ENCODE measurements around the gene ZGLP1. TPM values are rescaled to one million over a fixed set of nuclear protein-coding genes. Genes with fewer than 3 reads are reported as not detected.

Gene ZGLP1
- total and polyA plus RNA-seq, 2 of the 13 experiments (the other 11 are each of a cell fraction or from before 2014, with no cell fraction given): 2.4 to 3.0 TPM

DNA sequence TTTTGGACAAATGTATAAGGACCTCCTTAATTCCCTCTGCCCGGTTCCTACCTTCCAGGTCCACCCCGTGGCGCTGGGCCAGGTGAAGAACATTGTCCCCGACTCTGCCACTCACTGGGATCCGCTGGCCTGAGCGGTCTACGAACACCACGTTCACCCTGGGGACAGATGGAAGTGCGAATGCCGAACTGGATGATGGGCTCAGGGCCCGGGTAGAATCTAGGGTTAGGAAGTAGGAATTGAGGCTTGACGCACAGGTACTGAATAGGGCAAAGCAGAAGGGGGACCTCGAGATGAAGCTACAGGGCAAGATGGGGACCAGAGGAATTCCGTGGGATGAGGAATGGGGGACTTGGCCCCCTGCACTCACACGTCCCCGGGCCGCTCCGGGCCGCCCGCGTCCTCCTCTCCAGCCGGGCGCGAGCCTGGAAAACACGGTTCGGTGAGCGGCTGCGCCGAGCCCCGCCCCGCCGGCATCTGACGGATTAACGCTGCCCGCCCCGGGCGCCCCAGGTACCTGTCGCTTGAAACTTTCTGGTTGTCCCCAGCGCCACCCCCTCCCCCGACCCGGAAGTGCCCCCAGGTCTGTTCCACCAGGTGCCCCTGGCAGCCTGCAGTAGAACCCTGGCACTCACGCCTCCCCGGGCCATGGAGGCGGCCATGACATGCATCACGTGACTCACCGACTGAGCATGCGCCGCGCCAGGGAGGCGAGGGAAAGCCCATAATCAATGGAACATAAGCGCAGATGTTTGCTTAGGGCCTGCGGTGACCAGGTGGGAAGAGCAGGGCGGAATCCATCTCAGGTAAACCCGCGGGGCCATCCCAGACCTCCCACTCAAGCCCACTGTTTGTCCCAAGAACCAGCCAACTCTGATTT lies 6.0 kb upstream of the ZGLP1 start, which contains the start of gene FDX2 (continued):
- TF ChIP-seq, protein P1, sequence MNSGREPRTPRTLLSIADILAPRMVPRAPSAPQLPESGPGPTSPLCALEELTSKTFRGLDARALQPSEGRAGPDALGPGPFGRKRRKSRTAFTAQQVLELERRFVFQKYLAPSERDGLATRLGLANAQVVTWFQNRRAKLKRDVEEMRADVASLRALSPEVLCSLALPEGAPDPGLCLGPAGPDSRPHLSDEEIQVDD (CRISPR knock-in tag; IDR thresholded peaks at IDR 0.05; ENCODE audit: borderline replicate concordance): no peak
- no peak for TF ChIP-seq ZNF501 (CRISPR knock-in tag; IDR thresholded peaks at IDR 0.05)
- TF ChIP-seq NBN (conservative IDR thresholded peaks at IDR 0.05): no peak
- no peak for TF ChIP-seq ZFP41 (CRISPR knock-in tag; IDR thresholded peaks at IDR 0.05; ENCODE audit: borderline replicate concordance)
- TF ChIP-seq TRIM24 (CRISPR knock-in tag; IDR thresholded peaks at IDR 0.05): no peak
- TF ChIP-seq BRCA1 (CRISPR knock-in tag; IDR thresholded peaks at IDR 0.05): no peak
- TF ChIP-seq ZNF7 (CRISPR knock-in tag; IDR thresholded peaks at IDR 0.05): no peak
- TF ChIP-seq, protein P2, sequence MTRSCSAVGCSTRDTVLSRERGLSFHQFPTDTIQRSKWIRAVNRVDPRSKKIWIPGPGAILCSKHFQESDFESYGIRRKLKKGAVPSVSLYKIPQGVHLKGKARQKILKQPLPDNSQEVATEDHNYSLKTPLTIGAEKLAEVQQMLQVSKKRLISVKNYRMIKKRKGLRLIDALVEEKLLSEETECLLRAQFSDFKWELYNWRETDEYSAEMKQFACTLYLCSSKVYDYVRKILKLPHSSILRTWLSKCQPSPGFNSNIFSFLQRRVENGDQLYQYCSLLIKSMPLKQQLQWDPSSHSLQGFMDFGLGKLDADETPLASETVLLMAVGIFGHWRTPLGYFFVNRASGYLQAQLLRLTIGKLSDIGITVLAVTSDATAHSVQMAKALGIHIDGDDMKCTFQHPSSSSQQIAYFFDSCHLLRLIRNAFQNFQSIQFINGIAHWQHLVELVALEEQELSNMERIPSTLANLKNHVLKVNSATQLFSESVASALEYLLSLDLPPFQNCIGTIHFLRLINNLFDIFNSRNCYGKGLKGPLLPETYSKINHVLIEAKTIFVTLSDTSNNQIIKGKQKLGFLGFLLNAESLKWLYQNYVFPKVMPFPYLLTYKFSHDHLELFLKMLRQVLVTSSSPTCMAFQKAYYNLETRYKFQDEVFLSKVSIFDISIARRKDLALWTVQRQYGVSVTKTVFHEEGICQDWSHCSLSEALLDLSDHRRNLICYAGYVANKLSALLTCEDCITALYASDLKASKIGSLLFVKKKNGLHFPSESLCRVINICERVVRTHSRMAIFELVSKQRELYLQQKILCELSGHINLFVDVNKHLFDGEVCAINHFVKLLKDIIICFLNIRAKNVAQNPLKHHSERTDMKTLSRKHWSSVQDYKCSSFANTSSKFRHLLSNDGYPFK (CRISPR knock-in tag; IDR thresholded peaks at IDR 0.05; ENCODE audit: borderline replicate concordance): peak; percentile 79; the same call in 1 of the 2 replicates
- TF ChIP-seq ZNF331 (CRISPR knock-in tag; IDR thresholded peaks at IDR 0.05): peak; percentile 23; the same call in 1 of the 2 replicates
- peak; percentile 31; the same call in 1 of the 2 replicates for TF ChIP-seq CBX5 (CRISPR knock-in tag; IDR thresholded peaks at IDR 0.05; ENCODE audit: borderline replicate concordance)
- TF ChIP-seq ZC3H13 (CRISPR knock-in tag; IDR thresholded peaks at IDR 0.05): peak; percentile 85
- no peak for TF ChIP-seq EHMT2 (IDR thresholded peaks at IDR 0.05; ENCODE audit: borderline replicate concordance, low read depth, low read length)
- TF ChIP-seq ASH2L (IDR thresholded peaks at IDR 0.05; ENCODE audit: insufficient read length, low read depth, low read length): peak; percentile 94
- no peak for TF ChIP-seq DR1 (CRISPR knock-in tag; IDR thresholded peaks at IDR 0.05)
- no peak for TF ChIP-seq ZNF567 (CRISPR knock-in tag; IDR thresholded peaks at IDR 0.05; ENCODE audit: borderline replicate concordance)
- TF ChIP-seq, protein P3, sequence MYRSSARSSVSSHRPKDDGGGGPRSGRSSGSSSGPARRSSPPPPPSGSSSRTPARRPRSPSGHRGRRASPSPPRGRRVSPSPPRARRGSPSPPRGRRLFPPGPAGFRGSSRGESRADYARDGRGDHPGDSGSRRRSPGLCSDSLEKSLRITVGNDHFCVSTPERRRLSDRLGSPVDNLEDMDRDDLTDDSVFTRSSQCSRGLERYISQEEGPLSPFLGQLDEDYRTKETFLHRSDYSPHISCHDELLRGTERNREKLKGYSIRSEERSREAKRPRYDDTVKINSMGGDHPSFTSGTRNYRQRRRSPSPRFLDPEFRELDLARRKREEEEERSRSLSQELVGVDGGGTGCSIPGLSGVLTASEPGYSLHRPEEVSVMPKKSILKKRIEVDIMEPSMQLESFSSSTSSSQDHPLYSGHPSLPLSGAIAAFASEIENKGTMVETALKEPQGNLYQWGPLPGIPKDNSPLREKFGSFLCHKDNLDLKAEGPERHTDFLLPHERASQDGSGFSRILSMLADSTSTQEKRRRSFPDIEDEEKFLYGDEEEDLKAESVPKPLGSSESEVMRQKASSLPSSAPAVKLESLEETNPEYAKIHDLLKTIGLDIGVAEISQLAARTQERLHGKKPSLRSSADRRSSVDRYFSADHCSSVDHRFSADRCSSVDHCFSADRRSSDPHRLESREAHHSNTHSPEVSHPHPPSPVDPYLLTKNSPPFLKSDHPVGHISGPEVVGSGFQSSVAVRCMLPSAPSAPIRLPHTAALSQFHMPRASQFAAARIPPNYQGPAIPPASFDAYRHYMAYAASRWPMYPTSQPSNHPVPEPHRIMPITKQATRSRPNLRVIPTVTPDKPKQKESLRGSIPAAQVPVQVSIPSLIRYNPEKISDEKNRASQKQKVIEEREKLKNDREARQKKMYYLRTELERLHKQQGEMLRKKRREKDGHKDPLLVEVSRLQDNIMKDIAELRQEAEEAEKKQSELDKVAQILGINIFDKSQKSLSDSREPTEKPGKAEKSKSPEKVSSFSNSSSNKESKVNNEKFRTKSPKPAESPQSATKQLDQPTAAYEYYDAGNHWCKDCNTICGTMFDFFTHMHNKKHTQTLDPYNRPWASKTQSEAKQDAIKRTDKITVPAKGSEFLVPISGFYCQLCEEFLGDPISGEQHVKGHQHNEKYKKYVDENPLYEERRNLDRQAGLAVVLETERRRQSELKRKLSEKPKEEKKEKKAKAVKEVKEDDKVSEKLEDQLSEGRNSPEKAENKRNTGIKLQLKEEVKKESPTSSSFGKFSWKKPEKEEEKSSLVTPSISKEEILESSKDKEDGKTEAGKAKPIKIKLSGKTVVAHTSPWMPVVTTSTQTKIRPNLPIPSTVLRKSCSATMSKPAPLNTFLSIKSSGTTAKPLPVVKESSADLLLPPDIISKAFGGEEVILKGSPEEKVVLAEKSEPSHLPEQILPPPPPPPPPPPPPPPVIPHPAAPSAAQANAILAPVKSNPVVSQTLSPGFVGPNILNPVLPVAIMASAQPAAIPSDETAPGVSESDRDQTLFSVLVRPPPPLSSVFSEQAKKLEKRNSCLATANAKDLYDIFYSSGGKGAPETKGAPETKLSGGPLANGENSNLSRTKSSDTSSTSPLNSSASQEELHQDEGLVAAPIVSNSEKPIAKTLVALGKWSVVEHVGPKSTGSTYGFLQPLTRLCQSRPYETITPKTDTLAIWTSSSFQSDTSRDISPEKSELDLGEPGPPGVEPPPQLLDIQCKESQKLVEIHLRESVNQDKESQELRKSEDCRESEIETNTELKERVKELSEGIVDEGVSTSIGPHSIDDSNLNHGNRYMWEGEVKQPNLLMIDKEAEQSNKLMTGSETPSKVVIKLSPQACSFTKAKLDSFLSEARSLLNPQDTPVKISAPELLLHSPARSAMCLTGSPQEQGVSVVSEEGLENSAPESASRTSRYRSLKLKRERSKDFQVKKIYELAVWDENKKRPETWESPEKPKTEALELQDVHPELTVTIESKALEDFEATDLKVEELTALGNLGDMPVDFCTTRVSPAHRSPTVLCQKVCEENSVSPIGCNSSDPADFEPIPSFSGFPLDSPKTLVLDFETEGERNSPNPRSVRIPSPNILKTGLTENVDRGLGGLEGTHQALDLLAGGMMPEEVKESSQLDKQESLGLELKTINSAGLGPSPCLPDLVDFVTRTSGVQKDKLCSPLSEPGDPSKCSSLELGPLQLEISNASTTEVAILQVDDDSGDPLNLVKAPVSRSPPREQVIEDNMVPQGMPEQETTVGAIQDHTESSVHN (CRISPR knock-in tag; IDR thresholded peaks at IDR 0.05): no peak

Measured in HepG2 (cell line).